ENCODE data around the gene CCL18. TPM values are rescaled to one million over a fixed set of nuclear protein-coding genes. Genes with fewer than 3 reads are reported as not detected.
"Not testable (repeated sequence)": the region's sequence is repeated elsewhere in the genome, so short reads cannot be mapped to it uniquely, and the experiment has no call there.

CCL18 gene
- 10 to 100 TPM in 1 of 4 donors, under 1 TPM in 2, not detected in 1; 0.59 to 11.9 (median 0.77) TPM for total RNA-seq
- under 1 TPM in 2 of 3 donors, not detected in 1; 0.04 to 0.35 TPM for polyA plus RNA-seq
- long read RNA-seq, donor 1, partial matches to known transcripts, result 0 of 1 reads
- long read RNA-seq, donor 1, other reads (novel, unspliced or antisense), result 0 of 1 reads
- long read RNA-seq, donor 2, partial matches to known transcripts, result 0 of 1 reads
- long read RNA-seq, donor 2, other reads (novel, unspliced or antisense), result 0 of 1 reads

GRCh38 chr17:36063786-36064541 is at the start of gene CCL18:
Gene CCL18 (plus strand): TSS chr17:36064272. CDS start chr17:36064343, 71 bp downstream.
- 67 to 68% (median 68%) methylated on average over 5 of the region's 5 CpGs for WGBS, 3 donors
- ATAC-seq, result no peak
- intact Hi-C loops (cut with DNase I), result no loop called here

GRCh38 chr17:36014946-36015345 is 49.1 kb upstream of the CCL18 start:
- TF ChIP-seq CTCF (IDR thresholded peaks at IDR 0.05), result no peak
- DNase-seq (no peak), ATAC-seq (no peak)
- no peaks in the 10 kb centered on the region for H3K4me1 ChIP-seq
- H3K36me3 ChIP-seq (ENCODE audit: insufficient read depth in 1 of 2, low read depth in 1 of 2), result no peaks in the 10 kb centered on the region
- H3K9me3 ChIP-seq, result no peaks in the 10 kb centered on the region
- no peak overlapping the region for H3K4me3 ChIP-seq
- H3K27ac ChIP-seq, result no peak overlapping the region
- intact Hi-C loops (cut with DNase I), result no loop called here
- 72 to 83% (median 78%) methylated on average over 5 of the region's 5 CpGs for WGBS, 3 donors
- H3K27me3 ChIP-seq (ENCODE audit: insufficient read depth in 3 of 3, low read length in 2 of 3), result no peaks in the 10 kb centered on the region

More at GRCh38 chr17:36063786-36064541, at the start of gene CCL18:
- Histone ChIP-seq H3K27me3 (ENCODE audit: insufficient read depth in 3 of 3, low read length in 2 of 3) (no peaks in the 10 kb centered on the region), H3K9me3 (no peaks in the 10 kb centered on the region), H3K27ac (no peak within 1 kb of the TSS), H3K36me3 (ENCODE audit: insufficient read depth in 1 of 2, low read depth in 1 of 2) (no peaks in the 10 kb centered on the region), H3K4me3 (no peak within 1 kb of the TSS), H3K4me1 (no peaks in the 10 kb centered on the region)
- DNase-seq, result no peak
- TF ChIP-seq CTCF (IDR thresholded peaks at IDR 0.05), result no peak

GRCh38 chr17:36015895-36016294 is 48.2 kb upstream of the CCL18 start:
- WGBS, 3 donors, result 86 to 94% (median 89%) methylated on average over 4 of the region's 4 CpGs
- H3K36me3 ChIP-seq (ENCODE audit: insufficient read depth in 1 of 2, low read depth in 1 of 2); intact Hi-C loops (cut with DNase I); DNase-seq; H3K4me1 ChIP-seq; H3K9me3 ChIP-seq; H3K27ac ChIP-seq; H3K27me3 ChIP-seq (ENCODE audit: insufficient read depth in 3 of 3, low read length in 2 of 3); H3K4me3 ChIP-seq; ATAC-seq: not testable (repeated sequence)

- Histone ChIP-seq H3K36me3 (ENCODE audit: insufficient read depth in 1 of 2, low read depth in 1 of 2) (no peaks in the 10 kb centered on the region), H3K4me3 (no peak overlapping the region), H3K4me1 (no peaks in the 10 kb centered on the region), H3K27ac (no peak overlapping the region), H3K9me3 (no peaks in the 10 kb centered on the region), H3K27me3 (ENCODE audit: insufficient read depth in 3 of 3, low read length in 2 of 3) (no peaks in the 10 kb centered on the region)
- no peak for DNase-seq
- WGBS, 3 donors, result 86 to 90% (median 90%) methylated on average over 2 of the region's 2 CpGs
- no peak for ATAC-seq
- intact Hi-C loops (cut with DNase I), result no loop called here
- no peak for TF ChIP-seq CTCF (IDR thresholded peaks at IDR 0.05)
Measured at GRCh38 chr17:36016555-36016954, 47.5 kb upstream of the CCL18 start.

- intact Hi-C loops (cut with DNase I), result no loop called here
- ATAC-seq (no peak), DNase-seq (no peak)
- TF ChIP-seq CTCF (IDR thresholded peaks at IDR 0.05), result no peak
- WGBS, 3 donors, result 26 to 34% (median 30%) methylated on average over 6 of the region's 6 CpGs
- Histone ChIP-seq H3K4me3 (no peak within 1 kb of the TSS), H3K4me1 (no peaks in the 10 kb centered on the region), H3K27ac (no peak within 1 kb of the TSS), H3K36me3 (ENCODE audit: insufficient read depth in 1 of 2, low read depth in 1 of 2) (no peaks in the 10 kb centered on the region), H3K27me3 (ENCODE audit: insufficient read depth in 3 of 3, low read length in 2 of 3) (no peaks in the 10 kb centered on the region), H3K9me3 (no peaks in the 10 kb centered on the region)
Measured at GRCh38 chr17:36017799-36018198, 46.3 kb upstream of the CCL18 start, which contains the start of gene CCL23. Gene CCL23 (minus strand): TSS chr17:36017972. CDS start chr17:36017897, 75 bp downstream.
